ACHN (cell line): Measurements from ENCODE around the gene RRP7A.
A peak's percentile ranks its signal among the peaks of the same experiment; 100 is the strongest.
"Not testable (repeated sequence)": the region's sequence is repeated elsewhere in the genome, so short reads cannot be mapped to it uniquely, and the experiment has no call there.

Experiments used
- DNase-seq: peaks from one replicate; pipeline ENCODE4 v3.0.0-alpha.2; 2015
- in situ Hi-C: cut with HindIII; loops from 2 replicates; pipeline ENCODE4 v1.10.0; 2017; ENCODE audit warnings: low sequenced_read_pairs, low pct_ligation_motif_present, low pct_unique_long_range_greater_than_20kb

The RRP7A gene

GRCh38 chr22:42511401-42511891 is 8.2 kb downstream of the RRP7A start:
- in situ Hi-C loops = no loop called here
- no peak for DNase-seq

DNA sequence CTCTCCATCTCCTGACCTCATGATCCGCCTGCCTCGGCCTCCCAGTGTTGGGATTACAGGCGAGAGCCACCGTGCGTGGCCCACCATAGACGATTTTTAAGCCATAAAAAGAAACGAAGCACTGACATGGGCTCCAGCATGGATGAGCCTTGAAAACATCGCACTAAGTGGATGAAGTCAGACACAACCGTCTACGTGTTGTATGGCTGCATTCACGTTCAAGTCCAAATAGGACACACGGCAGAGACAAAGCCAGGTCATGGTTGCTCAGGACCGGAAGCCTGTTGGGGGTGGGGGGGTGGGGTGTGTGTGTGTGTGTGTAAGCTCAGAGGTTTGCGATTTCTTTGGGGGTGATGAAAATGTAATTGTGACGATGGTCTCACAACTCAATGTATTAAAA is 10.0 kb downstream of the RRP7A start:
- in situ Hi-C loops = no loop called here
- DNase-seq = no peak

- in situ Hi-C loops, DNase-seq: not testable (repeated sequence)
These were observed 10.6 kb downstream of the RRP7A start for GRCh38 chr22:42508975-42509364.

- DNase-seq, in situ Hi-C loops: not testable (repeated sequence)
These were observed 11.1 kb downstream of the RRP7A start for GRCh38 chr22:42508327-42508974.

GRCh38 chr22:42500836-42501179 is 18.8 kb downstream of the RRP7A start:
- DNase-seq = no peak
- in situ Hi-C loops = no loop called here

DNA sequence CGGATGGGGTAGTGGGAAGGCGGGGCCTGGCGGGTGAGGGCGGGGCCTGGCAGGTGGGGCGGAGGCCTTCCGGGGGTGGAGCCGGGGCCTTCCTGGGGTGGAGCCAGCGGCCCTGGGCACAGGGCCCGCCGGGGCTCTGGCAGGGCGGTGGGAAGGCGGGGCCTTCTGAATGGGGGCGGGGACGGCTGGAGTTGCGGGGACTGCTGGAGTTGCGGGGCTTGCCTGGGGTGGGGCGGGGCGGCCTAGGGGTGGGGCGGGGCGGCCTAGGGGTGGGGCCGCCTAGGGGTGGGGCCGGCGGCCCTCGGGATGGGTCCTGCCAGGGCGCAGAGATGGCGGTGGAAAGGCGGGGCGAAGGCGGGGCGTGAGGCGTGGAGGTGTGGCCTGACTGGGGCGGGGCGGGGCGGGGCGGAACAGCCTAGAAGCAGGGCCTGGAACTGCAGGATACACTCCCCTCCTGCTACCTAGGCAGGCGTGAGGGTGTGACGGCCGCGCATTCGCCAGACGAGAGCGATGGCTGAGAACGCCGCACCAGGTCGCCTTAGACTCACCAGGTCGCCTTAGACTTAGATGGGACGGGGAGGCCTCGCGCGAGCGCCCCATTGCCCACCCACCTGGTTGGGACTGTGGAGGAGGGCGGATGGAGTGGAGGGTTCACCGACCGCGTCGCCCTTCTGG is 19.3 kb downstream of the RRP7A start:
- in situ Hi-C loops = no loop called here
- DNase-seq = peak; percentile 37

- in situ Hi-C loops = not testable (repeated sequence)
These were observed 19.8 kb downstream of the RRP7A start for GRCh38 chr22:42499773-42500160.

DNA sequence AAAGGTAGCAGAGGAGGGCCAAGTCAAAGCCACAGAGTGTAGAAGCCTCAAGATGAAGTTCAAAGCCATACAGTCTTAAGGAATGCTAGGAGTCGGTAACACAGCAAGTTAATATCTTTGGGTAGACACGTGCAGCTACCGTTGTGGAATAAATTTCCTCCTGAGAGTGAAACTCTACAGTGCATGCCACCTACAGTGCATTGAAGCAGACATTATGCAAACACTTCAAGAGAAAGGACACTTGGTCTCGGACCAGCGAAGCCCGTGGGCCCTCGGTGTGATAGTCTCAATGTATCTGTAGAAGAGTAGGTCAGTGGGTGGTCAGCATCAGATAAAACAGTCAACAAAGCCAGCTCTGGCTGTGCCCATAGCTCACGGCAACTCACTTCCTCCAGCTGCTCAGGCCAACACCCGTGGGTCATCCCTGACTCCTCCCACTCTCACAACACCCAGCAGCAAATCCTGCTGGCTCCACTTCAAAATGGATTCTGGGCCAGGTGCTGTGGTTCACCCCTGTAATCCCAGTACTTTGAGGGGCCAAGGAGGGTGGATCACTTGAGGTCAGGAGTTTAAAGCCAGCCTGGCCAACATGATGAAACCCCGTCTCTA is 24.0 kb downstream of the RRP7A start:
- in situ Hi-C loops, DNase-seq: not testable (repeated sequence)

More at GRCh38 chr22:42499773-42500160, 19.8 kb downstream of the RRP7A start:
- DNase-seq = not testable (repeated sequence)

DNA sequence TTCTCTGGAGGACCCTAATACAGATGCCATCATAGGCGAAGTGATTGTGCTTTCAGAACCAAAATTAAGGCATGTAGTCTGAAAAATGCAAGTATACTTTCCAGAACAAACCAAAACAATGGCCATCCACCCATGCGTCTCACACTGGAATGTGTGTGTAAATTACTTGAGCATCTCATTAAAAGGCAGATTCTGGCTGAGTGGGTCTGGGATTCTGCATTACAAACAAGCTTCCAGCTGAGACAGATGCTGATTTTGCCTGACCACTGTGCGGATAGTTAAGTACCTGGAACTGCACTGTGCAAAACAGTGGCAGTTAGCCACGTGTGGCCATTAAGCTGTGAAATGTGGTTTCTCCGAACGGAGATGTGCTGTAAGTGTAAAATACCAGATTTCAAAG is 26.2 kb downstream of the RRP7A start:
- in situ Hi-C loops = no loop called here
- no peak for DNase-seq

DNA sequence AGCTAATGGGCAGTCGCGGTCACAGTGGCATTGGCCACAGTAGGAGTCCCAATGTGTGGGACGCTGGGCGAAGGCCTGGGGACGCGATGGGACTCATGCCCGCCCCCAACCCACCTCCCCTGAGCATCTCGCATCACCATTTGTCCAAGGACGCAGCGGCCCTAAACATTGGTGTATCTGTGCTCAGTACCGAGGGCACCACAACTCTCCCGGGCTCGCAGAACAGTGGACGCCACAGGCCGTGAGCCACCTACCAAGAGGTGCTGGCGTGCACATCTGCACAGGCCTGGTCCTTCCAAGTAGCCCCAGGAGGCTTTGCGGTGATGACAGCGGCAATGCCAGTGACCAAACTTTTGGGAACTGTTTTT is 27.3 kb downstream of the RRP7A start:
- in situ Hi-C loops = no loop called here
- no peak for DNase-seq

DNA sequence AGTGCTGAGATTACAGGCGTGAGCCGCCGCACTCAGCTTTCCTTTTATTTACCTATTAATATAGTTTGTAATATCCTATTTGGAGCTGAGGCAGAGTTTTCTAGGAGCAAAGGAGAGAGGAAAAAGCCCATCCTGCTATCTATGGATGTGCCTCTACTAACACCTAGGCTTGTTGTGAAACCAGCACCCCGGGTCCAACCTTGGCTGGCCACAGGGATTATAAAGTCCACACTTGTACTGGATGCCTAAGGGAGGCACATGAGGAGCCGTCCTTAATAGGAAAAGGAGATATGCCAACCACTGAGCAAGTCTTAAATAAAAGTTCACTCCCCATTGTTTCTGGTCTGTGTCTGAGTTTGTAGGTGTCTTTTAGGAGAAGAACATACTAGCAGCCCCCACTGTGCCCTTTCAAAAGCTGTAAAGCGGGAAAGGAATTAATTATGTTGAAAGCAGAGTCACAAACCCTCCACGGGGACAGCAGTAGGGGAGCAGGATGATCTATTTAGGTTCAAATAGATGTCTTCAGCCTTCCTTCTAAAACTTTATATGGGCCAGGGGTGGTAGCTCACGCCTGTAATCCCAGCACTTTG is 29.3 kb downstream of the RRP7A start:
- in situ Hi-C loops = no loop called here

GRCh38 chr22:42489000-42489399 is 30.6 kb downstream of the RRP7A start:
- in situ Hi-C loops = no loop called here

More for the DNA sequence above, 29.3 kb downstream of the RRP7A start:
- DNase-seq = no peak

GRCh38 chr22:42484506-42484905 is 35.1 kb downstream of the RRP7A start:
- no peak for DNase-seq
- in situ Hi-C loops = no loop called here

More at GRCh38 chr22:42489000-42489399, 30.6 kb downstream of the RRP7A start:
- no peak for DNase-seq

- in situ Hi-C loops, DNase-seq: not testable (repeated sequence)
These were observed 35.9 kb downstream of the RRP7A start for GRCh38 chr22:42483610-42484223.

DNA sequence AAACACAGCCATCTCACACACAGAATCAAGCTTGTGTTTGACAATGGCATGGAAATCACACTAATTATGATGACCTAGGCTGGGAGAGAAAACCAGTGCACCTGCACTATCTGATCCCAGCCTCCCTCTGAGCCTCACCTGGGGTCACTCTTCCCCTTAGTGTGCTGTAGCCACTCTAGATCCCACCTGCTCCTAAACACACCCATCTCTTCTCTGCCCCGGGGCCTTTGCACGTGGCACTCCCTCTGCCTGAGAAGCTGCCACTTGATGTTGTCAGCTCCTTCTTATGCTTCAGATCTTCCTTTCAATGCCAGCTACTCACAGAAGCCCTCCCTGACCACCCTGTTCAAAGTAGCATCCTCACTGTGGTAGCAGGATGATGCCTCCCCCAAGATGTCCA is 44.5 kb downstream of the RRP7A start:
- in situ Hi-C loops = no loop called here
- DNase-seq = no peak

DNA sequence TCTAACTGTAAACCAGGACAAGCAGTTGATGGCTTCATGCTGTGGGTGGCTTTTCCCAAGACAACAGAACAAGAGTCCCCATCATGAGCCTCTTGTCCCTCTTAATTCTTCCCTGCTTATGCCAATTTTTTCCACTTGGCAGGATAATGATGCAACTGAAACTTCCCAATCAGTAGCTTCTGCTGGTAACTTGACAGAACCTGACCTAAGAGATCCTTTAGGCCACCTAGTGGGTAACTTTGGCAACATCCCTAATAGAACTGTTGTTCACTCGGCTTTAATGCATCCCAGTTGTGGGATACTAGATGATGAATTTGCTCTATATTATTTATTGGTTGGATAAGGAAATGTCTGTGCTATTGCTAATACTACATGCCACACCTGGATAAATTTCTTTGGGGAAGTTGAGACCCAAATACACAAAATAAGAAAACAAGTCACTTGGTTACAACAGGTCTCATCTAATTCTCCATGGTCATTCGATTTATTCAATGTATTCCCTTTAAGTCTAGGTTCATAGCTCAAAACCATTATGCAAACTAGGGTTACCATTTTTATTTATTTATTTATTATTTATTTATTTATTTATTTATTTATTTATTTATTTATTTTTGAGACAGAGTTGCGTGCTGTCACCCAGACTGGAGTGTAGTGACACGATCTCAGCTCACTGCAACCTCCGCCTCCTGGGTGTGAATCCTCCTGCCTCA is 46.0 kb downstream of the RRP7A start:
- in situ Hi-C loops = no loop called here

DNA sequence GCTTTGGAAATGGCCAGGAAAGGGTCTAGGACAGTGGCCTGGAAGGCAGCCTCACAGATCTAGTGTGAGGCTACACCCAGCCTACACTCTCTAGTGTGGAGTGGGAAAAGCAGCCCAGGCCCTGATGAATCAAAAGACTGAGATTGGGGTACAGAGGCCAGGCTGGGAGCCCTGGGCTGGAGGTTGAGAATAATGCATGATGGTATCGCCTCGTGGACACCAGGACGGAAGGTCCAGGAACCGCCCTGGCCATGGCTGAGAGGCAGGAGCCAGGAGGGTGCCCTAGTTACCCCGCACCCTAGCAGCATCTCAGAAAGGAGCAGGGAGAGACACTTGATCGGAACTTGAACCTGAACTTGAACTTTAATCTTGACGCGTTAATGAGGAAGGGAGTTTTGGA is 46.9 kb downstream of the RRP7A start:
- in situ Hi-C loops = no loop called here

More for the DNA sequence above, 46.0 kb downstream of the RRP7A start:
- DNase-seq = peak; percentile 62

GRCh38 chr22:42471441-42471840 is 48.2 kb downstream of the RRP7A start:
- DNase-seq = no peak
- in situ Hi-C loops = no loop called here

More for the DNA sequence above, 46.9 kb downstream of the RRP7A start:
- no peak for DNase-seq
